Sigmoid colon (tissue), 4 donors: ENCODE results near the gene CD74.

Experiments
- EP300 ChIP-seq, 4 donors: sonication (generic); formaldehyde crosslinking; IDR thresholded peaks; one replicate each; pipeline ENCODE4 v1.6.1; 2017; ENCODE audit warnings: antibody characterized with exemption in 4 of 4
- POLR2AphosphoS5 ChIP-seq, 4 donors: sonication (generic); formaldehyde crosslinking; IDR thresholded peaks; one replicate each; pipeline ENCODE4 v1.6.1; 2017; ENCODE audit warnings: antibody characterized with exemption in 4 of 4

DNA sequence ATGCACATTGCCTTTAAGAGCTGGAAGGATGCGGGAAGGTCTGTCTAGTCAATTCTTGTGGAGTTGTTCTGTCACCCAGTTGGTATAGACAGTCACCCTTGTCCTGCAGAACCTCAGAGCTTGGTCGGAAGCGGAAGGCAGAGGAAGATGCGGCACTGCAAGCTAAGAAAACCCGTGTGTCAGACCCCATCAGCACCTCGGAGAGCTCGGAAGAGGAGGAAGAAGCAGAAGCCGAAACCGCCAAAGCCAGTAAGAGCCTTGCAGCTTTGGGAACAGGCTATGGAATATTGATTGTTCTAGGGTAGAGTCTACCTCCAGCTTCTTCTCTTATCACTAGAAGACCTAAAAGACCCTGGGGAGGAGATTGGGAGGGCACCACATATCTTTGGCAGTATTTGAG is 48.7 kb downstream of the CD74 start:
- TF ChIP-seq EP300 (IDR thresholded peaks at IDR 0.05) (no peak), POLR2AphosphoS5 (IDR thresholded peaks at IDR 0.05) (no peak)
